K562 (cell line): ENCODE results near the gene ARHGAP8. TPM values are rescaled to one million over a fixed set of nuclear protein-coding genes. Genes with fewer than 3 reads are reported as not detected.

Experiments used
- BDP1 ChIP-seq: IDR thresholded peaks from 3 replicates; pipeline ENCODE4 v1.6.1; 2011; ENCODE audit not compliant: insufficient read length, insufficient read depth
- CCNT2 ChIP-seq: IDR thresholded peaks from 2 replicates; pipeline ENCODE4 v1.6.1; 2011; ENCODE audit warnings: borderline replicate concordance, low read depth, mild to moderate bottlenecking, moderate library complexity, mixed read lengths, low read length; ENCODE audit not compliant: insufficient read length; ENCODE audit errors: extremely low read depth
- CGGBP1 ChIP-seq: fragments of 250-450 bp; sonication (Bioruptor Pico); IDR thresholded peaks from 2 replicates; pipeline ENCODE4 v1.9.0; 2021; ENCODE audit warnings: mild to moderate bottlenecking
- E2F3 ChIP-seq: fragments of 250-450 bp; sonication (Bioruptor Pico); IDR thresholded peaks from 2 replicates; pipeline ENCODE4 v1.4.0; 2020; ENCODE audit warnings: mild to moderate bottlenecking
- EP300 ChIP-seq: IDR thresholded peaks from 2 replicates; pipeline ENCODE4 v1.6.1; 2012; ENCODE audit warnings: low read length, improper control_type of control experiment
- HNRNPLL ChIP-seq: fragments of 200-400 bp; formaldehyde crosslinking; IDR thresholded peaks from 2 replicates; pipeline ENCODE4 v1.6.1; 2017; ENCODE audit warnings: low read length, low read depth, mild to moderate bottlenecking; ENCODE audit not compliant: poor library complexity, severe bottlenecking
- KDM1A ChIP-seq, 2 experiments: fragments of 450-650 bp; IDR thresholded peaks; 2 replicates each; pipeline ENCODE4 v1.6.1; 2016; ENCODE audit warnings: mild to moderate bottlenecking in 2 of 2
- MAX ChIP-seq: sonication (generic); formaldehyde crosslinking; IDR thresholded peaks from 2 replicates; pipeline ENCODE4 v1.9.0; 2022; ENCODE audit warnings: mild to moderate bottlenecking, missing genetic modification reagents
- MAZ ChIP-seq, 2 experiments: fragments of 450-650 bp in 1 of 2; sonication (generic) in 1 of 2; formaldehyde crosslinking; IDR thresholded peaks in 1 of 2; conservative IDR thresholded peaks in 1 of 2; 2 replicates each; pipeline versions ENCODE4 v1.4.0 to v1.5.0; 2020; ENCODE audit warnings: mild to moderate bottlenecking in 1 of 2, missing genetic modification reagents in 1 of 2
- MYBL2 ChIP-seq, 2 experiments: fragments of 450-650 bp in 1 of 2; sonication (generic) in 1 of 2; formaldehyde crosslinking in 1 of 2; IDR thresholded peaks; 2 replicates each; pipeline versions ENCODE4 v1.6.1 to v1.8.1; 2017 to 2022; ENCODE audit warnings: borderline replicate concordance in 1 of 2, inconsistent platforms in 1 of 2, low read depth in 1 of 2, mild to moderate bottlenecking in 1 of 2, missing genetic modification reagents in 1 of 2, moderate library complexity in 1 of 2
- NFRKB ChIP-seq: fragments of 450-650 bp; IDR thresholded peaks from 2 replicates; pipeline ENCODE4 v1.6.1; 2016; ENCODE audit warnings: low read depth
- PRDM10 ChIP-seq: fragments of 450-650 bp; IDR thresholded peaks from 2 replicates; pipeline ENCODE4 v1.6.1; 2018; ENCODE audit not compliant: partially characterized antibody
- RUNX1 ChIP-seq: sonication (generic); IDR thresholded peaks from 2 replicates; pipeline ENCODE4 v1.6.1; 2016; ENCODE audit warnings: antibody characterized with exemption, low read depth
- SAFB ChIP-seq: fragments of 200-400 bp; formaldehyde crosslinking; IDR thresholded peaks from 2 replicates; pipeline ENCODE4 v1.6.1; 2017; ENCODE audit warnings: low read depth, low read length, borderline replicate concordance
- SMAD1 ChIP-seq: fragments of 150-350 bp; IDR thresholded peaks from 2 replicates; pipeline ENCODE4 v1.6.1; 2014; ENCODE audit warnings: low read length, low read depth; ENCODE audit not compliant: partially characterized antibody
- SNRNP70 ChIP-seq: fragments of 200-400 bp; formaldehyde crosslinking; optimal IDR thresholded peaks from 2 replicates; pipeline ENCODE3; 2017; ENCODE audit warnings: low read depth, low read length
- SUPT5H ChIP-seq: fragments of 450-650 bp; IDR thresholded peaks from 2 replicates; pipeline ENCODE4 v1.6.1; 2016
- USF2 ChIP-seq: sonication (generic); formaldehyde crosslinking; IDR thresholded peaks from 2 replicates; pipeline ENCODE4 v1.5.0; 2020; ENCODE audit warnings: missing genetic modification reagents
- ZBED1 ChIP-seq: IDR thresholded peaks from 2 replicates; pipeline ENCODE4 v1.6.1; 2014
- ZBTB8A ChIP-seq: fragments of 450-650 bp; IDR thresholded peaks from 2 replicates; pipeline ENCODE4 v1.6.1; 2018; ENCODE audit warnings: mild to moderate bottlenecking, moderate library complexity; ENCODE audit not compliant: partially characterized antibody
- ZFP91 ChIP-seq: sonication (generic); formaldehyde crosslinking; IDR thresholded peaks from 2 replicates; pipeline ENCODE4 v1.8.0; 2022; ENCODE audit warnings: mild to moderate bottlenecking, missing genetic modification reagents
- ZNF197 ChIP-seq: fragments of 200-800 bp; sonication (Bioruptor generic); IDR thresholded peaks from 2 replicates; pipeline ENCODE4 v1.6.1; 2016; ENCODE audit warnings: low read depth, missing genetic modification characterization, missing compliant biosample characterization
- ZNF232 ChIP-seq: sonication (generic); formaldehyde crosslinking; IDR thresholded peaks from 2 replicates; pipeline ENCODE4 v1.8.0; 2022; ENCODE audit warnings: mild to moderate bottlenecking, missing genetic modification reagents
- polyA plus RNA-seq, 8 experiments: library from polyadenylated mRNA; depleted of rRNA in 4 of 8; stranded (reverse) in 5 of 8; unstranded in 3 of 8; fragments of >200 nt; fragmentation: Nextera tagmentation in 2 of 8; fragmentation: Illumina TruSeq in 1 of 8; extraction: Ambion mirVana in 2 of 8; extraction: Trizol in 1 of 8; gene quantifications; 2 replicates each; pipeline versions ENCODE4 v1.2.1 to v1.2.3, GENCODE V29; 2011 to 2014; ENCODE audit warnings: inconsistent platforms in 1 of 8, missing spikeins in 1 of 8
- total RNA-seq, 7 experiments: library from RNA; depleted of rRNA in 6 of 7; stranded (reverse); fragments of >200 nt in 6 of 7; fragmentation: Illumina TruSeq in 2 of 7; extraction: Trizol in 2 of 7; gene quantifications; 2 replicates each; pipeline versions ENCODE4 v1.2.1 to v1.2.3, GENCODE V29; 2011 to 2021; ENCODE audit warnings: low replicate concordance in 1 of 7

ARHGAP8 gene
- total and polyA plus RNA-seq, 9 of the 15 experiments (the other 6 are each of a cell fraction or from before 2014, with no cell fraction given): 0.15 to 2.2 (median 0.62) TPM

GRCh38 chr22:44732661-44733060 is 19.7 kb upstream of the ARHGAP8 start (continued):
- no peak for TF ChIP-seq CCNT2
- no peak for TF ChIP-seq E2F3 (CRISPR knock-in tag)
- TF ChIP-seq HNRNPLL: no peak
- no peak for TF ChIP-seq MAZ (CRISPR knock-in tag; conservative IDR thresholded peaks at IDR 0.05 in 1 of 2, IDR thresholded peaks at IDR 0.05 in 1 of 2)
- peak; percentile 49; the same call in 1 of the 2 replicates for TF ChIP-seq MAX (CRISPR knock-in tag)
- TF ChIP-seq USF2 (CRISPR knock-in tag): no peak
- TF ChIP-seq NFRKB: peak; percentile 91
- TF ChIP-seq ZFP91 (CRISPR knock-in tag): no peak
- no peak for TF ChIP-seq ZBED1
- no peak for TF ChIP-seq SNRNP70
- TF ChIP-seq RUNX1: no peak
- peak; percentile 39; the same call in 1 of the 2 replicates for TF ChIP-seq SUPT5H
- no peak for TF ChIP-seq CGGBP1 (CRISPR knock-in tag)
- peak in 1 of 2 experiments; percentile 71; a peak in 1 of 4 replicates for TF ChIP-seq KDM1A (IDR thresholded peaks at IDR 0.05)
- no peak for TF ChIP-seq PRDM10
- no peak for TF ChIP-seq MYBL2 (IDR thresholded peaks at IDR 0.05; ENCODE audit: low read depth)
- no peak for TF ChIP-seq MYBL2 (CRISPR knock-in tag; IDR thresholded peaks at IDR 0.05; ENCODE audit: borderline replicate concordance)
- no peak for TF ChIP-seq ZNF197 (CRISPR knock-in tag)
- TF ChIP-seq ZNF232 (CRISPR knock-in tag): no peak
- TF ChIP-seq ZBTB8A: no peak
- no peak for TF ChIP-seq EP300
- no peak for TF ChIP-seq BDP1
- no peak for TF ChIP-seq SAFB
- TF ChIP-seq SMAD1: no peak
